GM19035 (cell line): ENCODE results near the gene GBA3.

Source experiments
- ATAC-seq: cut with Tn5 transposase; IDR thresholded peaks from one replicate; pipeline ENCODE4 v1.9.1; 2021; ENCODE audit not compliant: unreplicated experiment

Gene GBA3

DNA sequence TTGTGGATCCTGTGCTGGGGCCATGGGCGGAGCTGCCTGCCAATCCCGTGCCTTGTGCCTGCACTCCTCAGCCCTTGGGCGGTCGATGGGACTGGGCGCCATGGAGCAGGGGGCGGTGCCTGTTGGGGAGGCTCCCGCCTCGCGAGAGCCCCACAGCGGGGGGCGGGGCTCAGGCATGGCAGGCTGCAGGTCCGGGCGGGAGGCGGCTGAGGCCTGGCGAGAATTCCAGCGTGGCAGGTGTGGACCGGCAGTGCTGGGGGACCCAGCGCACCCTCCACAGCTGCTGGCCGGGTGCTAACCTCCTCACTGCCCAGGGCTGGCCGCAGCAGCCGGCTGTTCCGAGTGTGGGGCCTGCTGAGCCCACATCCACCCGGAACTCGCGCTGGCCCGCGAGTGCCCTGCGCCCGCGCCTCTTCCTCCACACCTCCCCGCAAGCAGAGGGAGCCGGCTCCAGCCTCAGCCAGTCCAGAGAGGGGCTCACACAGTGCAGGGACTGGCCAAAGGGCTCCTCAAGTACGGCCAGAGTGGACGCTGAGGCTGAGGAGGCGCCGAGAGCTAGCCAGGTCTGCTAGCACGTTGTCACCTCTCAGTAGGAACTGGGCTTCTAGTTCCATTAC is 85.9 kb downstream of the GBA3 start:
- no peak for ATAC-seq

DNA sequence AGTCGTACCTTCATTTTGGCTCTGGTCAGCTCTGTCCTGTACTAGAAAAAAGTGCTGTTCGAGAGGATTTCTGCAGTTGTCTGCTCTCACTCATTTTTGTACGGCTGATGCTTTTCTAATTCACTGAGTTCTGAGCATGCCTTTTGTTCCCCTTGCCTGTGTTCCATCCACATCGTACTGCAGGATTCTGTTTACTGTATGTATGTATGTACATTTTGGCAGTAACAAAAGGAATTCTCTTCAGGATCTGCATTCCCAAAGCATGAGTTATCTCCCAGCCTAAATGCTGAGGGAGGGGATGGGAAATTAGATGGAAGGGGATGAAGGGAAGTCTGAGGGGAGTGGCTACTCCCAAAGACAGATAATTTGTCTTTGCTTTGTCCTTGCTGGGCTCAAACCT is 87.6 kb downstream of the GBA3 start:
- ATAC-seq: no peak

DNA sequence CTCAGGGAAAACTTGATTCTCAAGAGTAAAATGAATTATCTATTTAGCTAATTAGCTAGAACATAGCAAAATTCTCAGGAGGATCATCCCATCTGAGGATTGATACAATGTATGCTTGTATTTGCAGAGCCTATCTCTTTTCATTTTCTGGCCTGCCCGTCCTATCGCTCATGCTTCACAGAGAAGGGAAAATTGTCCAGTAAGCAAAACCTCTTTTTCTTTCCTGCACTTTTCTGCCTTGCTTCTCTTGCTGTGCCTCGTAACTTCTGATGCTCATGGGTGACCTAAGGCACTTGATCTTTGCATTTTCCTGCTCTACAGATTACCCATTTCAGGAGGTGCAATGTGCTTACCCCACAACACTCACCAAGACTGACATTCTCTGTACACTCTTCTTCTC is 88.1 kb downstream of the GBA3 start:
- ATAC-seq: no peak

DNA sequence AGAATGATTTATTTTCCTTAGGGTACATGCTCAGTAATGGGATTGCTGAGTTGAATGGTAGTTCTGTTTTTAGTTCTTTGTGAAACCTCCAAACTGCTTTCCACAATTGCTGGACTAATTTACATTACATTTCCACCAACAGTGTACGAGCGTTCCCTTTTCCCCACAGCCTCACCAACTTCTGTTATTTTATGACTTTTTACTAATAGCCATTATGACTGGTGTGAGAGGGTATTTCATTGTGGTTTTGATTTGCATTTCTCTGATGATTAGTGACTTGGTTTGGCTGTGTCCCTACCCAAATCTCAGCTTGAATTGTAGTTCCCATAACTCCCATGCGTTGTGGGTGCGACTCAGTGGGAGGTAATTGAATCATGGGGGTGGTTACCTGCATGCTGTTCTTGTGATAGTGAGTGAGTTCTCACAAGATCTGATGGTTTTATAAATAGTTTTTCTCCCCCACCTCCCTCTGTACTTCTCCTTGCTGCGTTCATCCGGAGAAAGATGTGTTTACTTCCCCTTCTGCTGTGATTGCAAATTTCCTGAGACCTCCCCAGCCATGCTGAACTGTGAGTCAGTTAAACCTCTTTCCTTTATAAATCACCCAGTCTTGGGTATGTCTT is 95.1 kb downstream of the GBA3 start:
- ATAC-seq: no peak

DNA sequence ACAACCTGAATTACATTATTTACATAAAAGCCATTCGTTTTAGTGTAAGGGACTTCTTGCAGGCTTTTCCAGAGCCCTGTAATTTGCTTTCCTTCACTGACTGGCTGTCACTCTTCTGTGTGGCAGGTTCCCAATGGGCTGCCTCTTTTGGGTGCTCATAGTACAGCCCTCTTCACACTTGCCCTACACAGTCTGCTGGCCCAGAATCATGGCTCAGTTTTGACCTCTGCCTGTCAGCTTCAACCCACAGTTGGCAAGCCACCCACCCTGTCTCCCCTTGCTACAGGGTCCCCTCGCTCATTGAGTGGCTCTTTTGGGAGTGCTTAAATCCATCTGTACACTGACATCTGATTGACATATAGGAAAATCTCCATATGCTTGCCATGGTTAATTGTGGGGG is 97.9 kb downstream of the GBA3 start:
- ATAC-seq: no peak

DNA sequence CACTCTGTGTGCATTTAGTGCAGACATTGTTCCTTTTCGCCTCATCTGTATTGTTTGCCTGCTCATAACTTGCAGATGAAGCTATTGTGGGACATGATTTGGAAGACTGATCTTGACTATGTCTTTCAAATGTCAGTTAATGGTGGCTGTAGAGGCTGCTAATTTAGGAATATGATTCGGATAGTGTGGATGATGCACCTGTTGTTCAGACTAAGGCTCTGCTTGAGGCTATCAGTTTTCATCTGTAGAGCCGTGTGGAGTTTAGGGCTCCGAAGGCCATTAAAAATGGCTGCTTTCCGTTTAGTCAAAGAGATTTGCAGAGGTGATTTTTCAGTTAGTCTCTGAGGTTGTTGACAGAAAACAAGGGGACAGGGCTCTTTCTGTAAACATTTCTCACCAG is 102.0 kb downstream of the GBA3 start:
- ATAC-seq: no peak

DNA sequence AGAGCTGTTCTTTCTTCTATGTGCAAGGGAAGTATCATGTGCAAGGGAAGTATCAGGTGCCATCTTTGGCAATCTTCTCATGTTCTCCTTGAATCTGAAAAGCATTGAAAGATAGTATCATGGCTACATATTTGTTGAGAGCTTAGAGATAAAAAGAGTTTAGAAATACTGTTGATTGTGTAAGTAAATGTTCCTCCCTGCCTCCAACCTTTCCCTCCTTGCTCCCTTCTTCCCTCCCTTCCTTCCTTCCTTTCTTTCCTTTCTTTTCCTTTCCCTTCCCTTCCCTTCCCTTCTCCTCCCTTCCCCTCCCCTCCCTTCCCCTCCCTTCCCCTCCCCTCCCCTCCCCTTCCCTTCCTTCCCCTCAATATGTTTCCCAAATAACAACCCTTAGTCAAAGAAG is 108.7 kb downstream of the GBA3 start:
- no peak for ATAC-seq

DNA sequence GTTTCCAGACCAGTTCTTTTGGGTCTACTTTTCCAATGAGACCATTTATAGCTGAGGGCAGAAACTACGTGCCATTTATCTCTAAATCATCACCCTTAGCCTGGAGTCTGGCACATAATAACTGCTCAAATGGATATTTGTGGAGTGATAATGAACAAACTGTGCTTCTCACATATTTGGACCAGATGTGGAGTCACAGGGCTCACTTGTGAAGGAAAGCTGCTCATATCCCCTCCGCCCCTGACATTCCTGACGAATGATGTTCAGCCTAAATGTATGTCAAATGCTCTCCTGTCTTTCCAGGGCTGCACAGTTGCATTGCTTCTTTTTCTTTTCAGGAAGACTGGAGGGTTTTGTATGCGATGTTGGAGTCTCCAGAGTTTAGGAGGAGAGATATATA is 110.1 kb downstream of the GBA3 start:
- no peak for ATAC-seq

DNA sequence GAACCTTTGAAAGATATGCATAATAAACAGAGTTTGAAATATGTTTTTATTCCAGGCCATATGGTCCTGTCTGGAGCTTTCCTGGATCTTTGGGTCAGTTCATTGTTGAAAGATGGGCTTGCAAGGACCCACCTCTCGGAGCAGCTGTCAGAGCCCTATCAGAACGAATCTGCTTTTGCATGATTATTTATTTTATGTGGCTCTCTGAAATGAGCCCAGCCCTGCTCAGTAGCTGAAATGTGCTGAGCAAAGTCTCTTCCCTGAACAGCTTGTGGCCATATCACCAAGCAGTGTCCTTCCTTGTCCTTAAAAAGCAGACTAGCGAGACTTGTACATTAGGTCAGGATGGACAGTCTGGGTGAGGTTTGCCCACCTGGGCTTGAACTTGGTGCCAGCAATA is 110.8 kb downstream of the GBA3 start:
- ATAC-seq: no peak

DNA sequence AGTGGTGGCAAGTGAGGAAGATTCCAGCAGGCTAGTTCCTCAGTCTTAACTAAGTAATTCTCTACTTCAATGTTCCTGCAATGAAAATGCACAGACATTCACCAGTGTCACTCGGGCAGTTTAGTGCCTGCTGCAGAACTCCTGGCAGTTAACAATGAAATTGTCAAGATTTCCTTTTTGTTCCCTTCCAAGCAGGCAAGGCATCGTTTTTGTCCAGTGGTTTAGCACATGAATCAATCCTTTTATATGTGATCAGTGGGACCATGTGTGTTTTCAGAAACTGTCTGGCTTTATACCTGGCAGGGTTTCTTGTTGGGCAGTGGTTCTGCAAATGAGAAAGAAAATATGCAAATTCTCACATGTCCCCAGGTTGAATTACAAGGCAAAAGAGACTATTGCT is 122.2 kb downstream of the GBA3 start:
- ATAC-seq: no peak

DNA sequence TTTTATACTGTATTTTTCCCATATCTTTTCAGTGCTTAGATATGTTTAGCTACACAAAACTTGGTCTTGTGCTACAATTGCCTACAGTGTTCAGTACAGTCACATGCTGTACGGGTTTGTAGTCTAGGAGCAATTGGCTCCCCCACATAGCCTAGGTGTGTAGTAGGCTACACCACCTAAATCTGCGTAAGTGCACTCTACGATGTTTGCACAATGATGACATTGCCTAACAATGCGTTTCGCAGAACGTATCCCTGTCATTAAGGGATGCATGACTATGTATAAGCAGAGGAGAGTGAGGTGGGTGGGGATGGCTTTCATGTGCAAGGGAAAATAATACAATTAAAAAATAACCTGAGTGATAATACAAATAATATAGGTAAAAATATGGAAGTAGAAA is 131.4 kb downstream of the GBA3 start:
- no peak for ATAC-seq

DNA sequence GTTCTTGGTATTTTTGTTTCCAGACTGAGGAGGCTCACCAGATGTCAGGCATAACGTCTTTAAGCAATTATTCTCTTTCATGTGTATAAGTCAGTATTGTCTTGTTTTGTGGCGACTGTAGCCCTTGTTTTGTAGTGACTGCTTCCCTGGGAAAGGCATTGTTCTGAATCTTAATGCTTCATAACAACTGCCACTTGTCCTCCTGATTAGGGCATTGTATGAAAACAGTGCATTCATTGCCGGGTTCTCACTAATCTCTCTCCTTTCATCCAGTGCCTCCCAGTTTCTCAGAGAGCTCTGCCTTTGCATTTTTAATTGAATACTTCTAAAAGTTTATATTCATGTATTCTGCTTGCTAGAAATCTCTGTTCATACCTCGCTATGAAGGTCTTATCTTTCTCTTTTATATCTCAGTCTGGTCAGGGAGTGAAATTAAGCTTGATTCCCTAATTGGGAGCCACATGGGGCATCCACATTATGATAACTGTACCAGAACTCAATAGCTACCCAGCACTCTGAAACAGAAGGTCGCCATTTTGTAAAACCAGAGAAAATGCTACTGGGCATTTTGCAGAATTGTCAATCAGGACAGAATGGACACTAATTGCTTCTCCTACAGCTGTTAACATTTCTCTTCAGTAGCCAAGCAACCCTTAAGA is 149.8 kb downstream of the GBA3 start:
- no peak for ATAC-seq

DNA sequence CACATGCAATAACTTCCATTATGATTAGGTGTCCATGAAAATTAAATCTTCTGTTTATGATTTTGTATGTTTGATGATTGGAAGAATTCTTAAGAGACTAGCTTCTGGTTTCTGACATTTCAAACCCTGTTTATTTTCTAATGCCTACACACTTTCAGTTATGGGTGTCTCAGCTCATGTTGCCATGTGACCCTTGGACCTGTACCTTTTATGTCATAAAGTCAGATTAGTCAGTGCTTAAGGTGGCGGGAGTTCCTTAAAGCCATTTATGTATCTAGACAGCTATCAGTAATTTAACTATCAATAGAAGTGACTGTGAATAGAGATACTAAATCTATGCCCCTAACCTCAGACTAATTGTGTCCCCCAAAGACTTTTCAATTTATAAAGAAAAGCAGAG is 155.6 kb downstream of the GBA3 start:
- ATAC-seq: no peak

DNA sequence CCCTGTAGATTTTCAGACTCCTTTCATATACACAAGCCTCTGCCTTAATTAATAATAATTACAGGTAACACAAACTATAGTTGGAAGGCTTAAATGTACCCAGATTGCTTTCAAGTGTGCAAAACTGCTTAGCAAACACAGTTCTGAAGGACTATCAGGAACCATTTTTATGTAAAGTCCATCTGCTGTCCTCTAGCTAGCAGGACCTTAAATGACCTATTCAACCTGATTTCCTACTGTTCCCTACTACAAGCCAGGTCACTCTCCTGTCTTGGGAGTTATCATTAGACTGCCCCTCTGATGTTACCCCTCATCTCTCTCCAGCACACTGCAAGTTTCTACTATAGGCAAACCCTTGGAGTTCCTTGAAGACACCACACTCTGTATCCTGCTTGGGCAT is 157.3 kb downstream of the GBA3 start:
- ATAC-seq: no peak

DNA sequence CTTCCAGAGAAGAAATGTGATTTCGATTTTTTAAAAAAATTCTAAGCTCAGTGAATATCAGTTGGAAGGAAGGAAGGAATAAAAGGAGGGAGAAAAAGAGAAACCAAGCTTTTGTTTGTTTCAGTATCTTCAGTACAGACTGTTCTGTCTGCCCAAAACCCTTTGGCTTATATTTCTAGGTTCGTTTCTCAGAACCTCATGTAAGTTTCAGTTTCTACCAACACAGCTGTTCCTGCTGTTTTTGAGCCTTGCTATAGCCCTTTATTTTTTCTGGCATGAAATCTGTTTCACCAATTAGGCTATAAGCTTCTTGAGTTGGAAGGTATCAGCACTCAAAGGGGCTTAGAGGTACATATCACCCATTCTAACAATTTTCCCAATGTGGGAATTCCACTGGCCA is 157.9 kb downstream of the GBA3 start:
- peak; percentile 73 for ATAC-seq

DNA sequence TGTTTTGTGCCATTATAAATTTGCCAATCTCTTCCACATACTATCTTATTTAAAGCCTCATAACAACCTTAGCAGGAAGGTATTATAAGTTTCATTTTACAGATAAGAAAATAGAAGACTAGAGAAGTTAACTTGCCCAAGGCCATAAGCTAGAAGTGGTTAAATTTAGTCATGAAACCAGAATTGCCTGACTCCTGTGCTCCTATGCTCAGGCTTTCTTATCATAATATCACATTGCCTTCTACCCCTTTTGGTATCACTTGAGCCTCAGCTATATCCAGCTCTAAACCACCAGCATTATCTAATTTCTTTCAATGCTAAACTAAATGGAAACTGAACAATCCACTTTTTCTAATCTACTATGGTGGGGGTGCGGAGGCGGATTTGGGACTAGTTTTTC is 164.7 kb downstream of the GBA3 start:
- ATAC-seq: no peak

DNA sequence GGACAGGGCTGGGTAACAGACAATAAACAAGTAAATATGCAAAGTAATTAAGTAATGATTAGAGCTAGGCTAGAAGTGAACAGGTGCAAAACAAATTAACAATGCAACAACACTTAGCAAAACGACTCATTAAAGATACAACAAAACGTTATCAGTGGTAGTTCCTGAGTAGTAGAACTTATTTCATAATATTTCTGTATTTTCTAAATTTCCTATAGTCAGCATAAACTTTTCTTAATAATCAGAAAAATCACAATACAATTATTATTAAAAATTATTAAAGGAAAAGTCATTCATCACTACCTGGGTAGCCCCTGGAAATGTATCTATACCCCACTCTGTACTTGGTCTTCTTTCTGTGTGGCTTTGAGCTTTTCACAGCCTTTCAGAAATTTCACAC is 166.6 kb downstream of the GBA3 start:
- no peak for ATAC-seq
